Common myeloid progenitor, CD34-positive (primary cell): ENCODE measurements around the gene SLAMF6.
"Not testable (repeated sequence)": the region's sequence is repeated elsewhere in the genome, so short reads cannot be mapped to it uniquely, and the experiment has no call there.

Experiments
- CTCF ChIA-PET: fragments of 350-600 bp; sonication (Branson Sonifier 250); formaldehyde crosslinking; loops from one replicate; lab custom pipeline; 2021; ENCODE audit warnings: antibody characterized with exemption; lab: Charles Lee
- POLR2A ChIA-PET: fragments of 350-600 bp; sonication (Branson Sonifier 250); formaldehyde crosslinking; loops from one replicate; lab custom pipeline; 2021; ENCODE audit warnings: antibody characterized with exemption; lab: Charles Lee
- DNase-seq, 3 donors: peaks; one replicate each; pipeline versions ENCODE4 v3.0.0 to v3.0.0-alpha.2; 2013
- H3K27ac ChIP-seq, 2 experiments: 1 replicate in 1 of 2; 2 replicates in 1 of 2; pipeline ENCODE4 v1.7.0; 2013; ENCODE audit warnings: inconsistent platforms in 2 of 2, low read length in 2 of 2, mild to moderate bottlenecking in 2 of 2, low read depth in 1 of 2, moderate library complexity in 1 of 2; ENCODE audit not compliant: severe bottlenecking in 2 of 2, insufficient read depth in 1 of 2, poor library complexity in 1 of 2
- H3K27me3 ChIP-seq, 5 experiments: replicated peaks in 2 of 5; 1 replicate in 3 of 5; 2 replicates in 2 of 5; pipeline versions ENCODE4 v1.6.1 to v1.7.0; 2013; ENCODE audit warnings: low read length in 4 of 5, mild to moderate bottlenecking in 2 of 5, moderate library complexity in 2 of 5, inconsistent platforms in 1 of 5; ENCODE audit not compliant: insufficient read depth in 5 of 5, control insufficient read depth in 4 of 5
- H3K36me3 ChIP-seq, 4 experiments: 1 replicate in 2 of 4; 2 replicates in 2 of 4; pipeline versions ENCODE4 v1.6.1 to v1.7.0; 2013; ENCODE audit warnings: low read length in 3 of 4, control low read depth in 1 of 4, mild to moderate bottlenecking in 1 of 4; ENCODE audit not compliant: control insufficient read depth in 4 of 4, insufficient read depth in 4 of 4
- H3K4me1 ChIP-seq, 4 experiments: 1 replicate in 3 of 4; 2 replicates in 1 of 4; pipeline versions ENCODE4 v1.6.1 to v1.7.1; 2013; ENCODE audit warnings: low read length in 3 of 4, mild to moderate bottlenecking in 3 of 4, control low read depth in 1 of 4, inconsistent platforms in 1 of 4, moderate library complexity in 1 of 4; ENCODE audit not compliant: control insufficient read depth in 4 of 4, insufficient read depth in 4 of 4; ENCODE audit errors: control extremely low read depth in 1 of 4
- H3K4me3 ChIP-seq, 7 experiments: 1 replicate in 4 of 7; 2 replicates in 3 of 7; pipeline versions ENCODE4 v1.5.1 to v1.7.0; 2013; ENCODE audit warnings: mild to moderate bottlenecking in 7 of 7, low read length in 6 of 7, moderate library complexity in 6 of 7, inconsistent platforms in 2 of 7, low read depth in 2 of 7, control low read depth in 1 of 7; ENCODE audit not compliant: insufficient read depth in 4 of 7, control insufficient read depth in 1 of 7; ENCODE audit errors: extremely low read depth in 1 of 7
- H3K9me3 ChIP-seq, 5 experiments: 1 replicate in 4 of 5; 2 replicates in 1 of 5; pipeline versions ENCODE4 v1.6.1 to v1.7.1; 2013; ENCODE audit warnings: low read length in 4 of 5, mild to moderate bottlenecking in 2 of 5, inconsistent platforms in 1 of 5, low read depth in 1 of 5, moderate library complexity in 1 of 5; ENCODE audit not compliant: control insufficient read depth in 4 of 5, insufficient read depth in 2 of 5; ENCODE audit errors: control extremely low read depth in 1 of 5
- WGBS: methylation state at CpG from one replicate; pipeline ENCODE4 v1.1.5; 2013; ENCODE audit not compliant: insufficient coverage; 5-methylcytosine and 5-hydroxymethylcytosine counted together

The SLAMF6 gene

DNA sequence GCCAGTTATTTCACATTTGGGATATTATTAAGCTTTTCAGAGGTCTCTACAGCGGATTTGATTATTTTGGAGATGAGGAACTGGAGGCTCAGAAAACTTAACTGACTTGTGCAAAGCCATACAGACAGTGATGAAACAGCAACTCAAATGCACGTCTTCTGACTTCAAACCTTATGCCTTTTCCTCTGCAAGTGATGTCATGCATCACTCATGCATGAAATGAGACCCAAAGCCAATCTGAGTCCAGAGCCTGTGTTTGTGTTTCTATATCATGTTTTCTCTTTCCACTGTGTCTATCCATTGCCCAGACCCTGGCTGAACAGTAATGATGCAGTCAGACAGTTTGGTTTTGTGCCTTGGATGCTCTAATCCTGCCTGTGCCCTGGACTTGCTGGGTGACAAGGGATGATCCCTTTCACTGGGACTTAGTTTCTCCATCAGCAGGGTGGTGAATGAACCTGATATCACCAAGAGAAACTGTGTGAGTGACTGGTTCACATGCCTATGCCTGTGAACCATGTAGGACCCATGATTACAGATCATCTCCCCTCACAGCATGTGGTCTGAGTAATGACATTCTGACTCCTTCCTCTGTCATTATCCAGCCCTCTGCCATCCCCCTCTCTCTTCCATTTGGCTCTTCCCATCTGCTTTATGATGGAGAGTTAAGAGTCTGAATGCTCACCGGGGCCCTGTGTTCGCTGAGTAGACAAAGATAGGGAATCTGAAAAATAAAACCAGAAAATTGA is 33.4 kb downstream of the SLAMF6 start:
- Histone ChIP-seq H3K4me3 (no peak overlapping the region), H3K36me3 (no peaks in the 10 kb centered on the region), H3K4me1 (peaks cover 0 to 8% (median 2%) of the 10 kb centered on the region in 4 experiments), H3K9me3 (no peaks in the 10 kb centered on the region), H3K27me3 (no peaks in the 10 kb centered on the region), H3K27ac (no peak overlapping the region)
- POLR2A ChIA-PET, result no interaction called here
- no peak for DNase-seq
- CTCF ChIA-PET, result interaction anchor here (1.2 kb wide), 1 partner anchor 40 kb away, joined by 3 read pairs; no protein-coding TSS in a partner anchor
- WGBS, result 100% methylated on average over 2 of the region's 4 CpGs

DNA sequence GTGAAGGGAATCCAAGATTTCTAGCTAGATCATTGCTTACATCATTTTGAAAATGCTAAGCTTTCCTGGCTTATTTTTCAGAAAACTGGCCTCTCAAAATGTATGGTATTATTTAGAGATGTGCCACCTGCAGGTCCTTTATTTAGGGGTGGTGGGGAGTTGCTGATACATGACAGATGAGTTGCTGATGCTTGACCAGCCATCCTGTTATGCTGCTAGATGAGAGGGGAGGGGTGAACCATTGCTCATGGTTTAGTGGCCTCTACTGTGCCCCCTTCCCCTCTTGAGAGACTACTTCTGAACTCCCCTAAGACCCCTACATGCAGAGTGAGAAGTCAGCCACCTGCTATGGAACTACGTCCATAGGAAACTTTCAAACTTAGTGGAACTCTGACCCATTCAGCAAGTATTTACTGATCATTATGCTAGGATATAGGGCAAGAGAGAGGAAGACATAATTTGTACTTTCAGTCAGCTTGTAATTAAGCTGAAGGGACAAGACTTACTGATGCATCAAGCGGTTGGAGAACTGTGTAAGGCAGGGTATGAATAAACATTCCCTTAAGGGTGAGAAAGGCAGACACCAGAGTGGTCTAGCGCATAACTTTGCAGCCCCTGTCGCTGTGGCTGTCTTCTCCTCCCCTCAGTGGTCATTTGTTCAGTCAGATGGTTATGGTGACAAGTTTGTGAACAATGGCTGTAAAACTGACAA is 34.6 kb downstream of the SLAMF6 start:
- WGBS, result 98% methylated on average over 4 of the region's 4 CpGs
- no peak for DNase-seq
- H3K27me3 ChIP-seq, result no peaks in the 10 kb centered on the region
- H3K36me3 ChIP-seq, result no peaks in the 10 kb centered on the region
- no peak overlapping the region for H3K27ac ChIP-seq
- H3K4me1 ChIP-seq, result peaks cover 0 to 8% (median 2%) of the 10 kb centered on the region in 4 experiments
- H3K4me3 ChIP-seq, result no peak overlapping the region
- CTCF ChIA-PET, result interaction anchor here (0.9 to 1.2 kb wide), 2 partner anchors 25 to 41 kb away, joined by 3 read pairs; no protein-coding TSS in a partner anchor
- POLR2A ChIA-PET, result no interaction called here
- no peaks in the 10 kb centered on the region for H3K9me3 ChIP-seq

DNA sequence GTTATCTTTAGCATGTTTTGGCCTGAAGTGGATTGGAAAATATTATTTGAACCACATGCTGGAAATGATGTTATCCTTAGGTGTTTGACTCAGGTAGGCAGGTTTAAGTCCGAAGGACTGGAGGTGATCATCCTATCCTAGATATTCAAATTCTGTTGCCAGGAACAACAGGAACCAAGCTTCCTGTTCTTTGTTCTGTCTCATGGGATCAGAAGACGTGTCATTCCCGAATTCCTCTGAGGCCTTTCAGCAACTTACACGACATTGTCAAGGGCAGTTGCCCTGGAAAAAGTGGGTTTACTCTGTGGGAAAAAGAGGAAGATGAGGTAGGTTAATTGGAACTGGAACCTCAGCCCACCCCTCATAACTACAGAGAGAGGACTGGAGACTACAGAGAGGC is 36.6 kb downstream of the SLAMF6 start:
- Histone ChIP-seq H3K27me3 (no peaks in the 10 kb centered on the region), H3K4me1 (no peaks in the 10 kb centered on the region), H3K4me3 (no peak overlapping the region), H3K36me3 (no peaks in the 10 kb centered on the region), H3K27ac (no peak overlapping the region), H3K9me3 (no peaks in the 10 kb centered on the region)
- no peak for DNase-seq
- WGBS, result 100% methylated on average over 1 of the region's 4 CpGs
- POLR2A ChIA-PET, result no interaction called here
- CTCF ChIA-PET, result no interaction called here

DNA sequence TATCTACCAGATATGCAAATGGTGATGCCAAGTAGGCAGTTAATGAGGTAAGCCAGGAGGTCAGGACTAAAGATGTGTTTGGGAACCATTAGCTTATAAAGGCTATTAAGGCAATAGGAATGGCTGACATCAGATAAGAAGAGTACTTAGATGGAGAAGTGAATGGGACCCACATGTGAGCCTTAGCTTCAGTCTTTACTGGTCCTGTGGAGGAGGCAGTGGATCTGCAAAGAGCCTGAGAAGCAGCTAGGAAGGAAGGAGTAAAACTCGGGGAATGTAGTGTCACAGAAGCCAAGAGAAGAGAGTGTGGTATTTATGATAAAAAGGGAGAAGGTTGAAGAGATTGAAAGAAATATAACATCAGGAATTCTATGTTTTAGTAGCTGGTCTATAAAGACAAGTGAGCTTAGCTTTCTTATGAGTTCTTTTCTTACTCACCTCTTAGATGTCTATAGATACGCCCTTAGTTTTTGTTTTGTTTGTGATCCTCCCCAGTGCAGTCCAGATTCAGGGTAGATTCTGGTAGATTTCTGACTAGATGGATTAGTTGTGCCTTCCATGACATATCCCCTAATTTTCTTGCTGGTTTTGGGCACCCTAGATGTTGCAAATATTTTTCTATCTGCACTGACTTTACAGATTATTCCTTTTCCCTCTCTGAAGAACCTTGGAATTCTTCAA is 39.4 kb downstream of the SLAMF6 start:
- H3K27me3 ChIP-seq, result no peaks in the 10 kb centered on the region
- H3K36me3 ChIP-seq, result no peaks in the 10 kb centered on the region
- H3K4me3 ChIP-seq, result no peak overlapping the region
- no peak overlapping the region for H3K27ac ChIP-seq
- WGBS, result 100% methylated on average over 2 of the region's 2 CpGs
- peaks cover 0 to 7% (median 2%) of the 10 kb centered on the region in 5 experiments for H3K9me3 ChIP-seq
- no peaks in the 10 kb centered on the region for H3K4me1 ChIP-seq
- ChIA-PET CTCF (interaction anchor here (0.9 to 1.4 kb wide), 5 partner anchors 9 to 91 kb away, joined by 3 read pairs; no protein-coding TSS in a partner anchor), POLR2A (no interaction called here)
- no peak for DNase-seq

DNA sequence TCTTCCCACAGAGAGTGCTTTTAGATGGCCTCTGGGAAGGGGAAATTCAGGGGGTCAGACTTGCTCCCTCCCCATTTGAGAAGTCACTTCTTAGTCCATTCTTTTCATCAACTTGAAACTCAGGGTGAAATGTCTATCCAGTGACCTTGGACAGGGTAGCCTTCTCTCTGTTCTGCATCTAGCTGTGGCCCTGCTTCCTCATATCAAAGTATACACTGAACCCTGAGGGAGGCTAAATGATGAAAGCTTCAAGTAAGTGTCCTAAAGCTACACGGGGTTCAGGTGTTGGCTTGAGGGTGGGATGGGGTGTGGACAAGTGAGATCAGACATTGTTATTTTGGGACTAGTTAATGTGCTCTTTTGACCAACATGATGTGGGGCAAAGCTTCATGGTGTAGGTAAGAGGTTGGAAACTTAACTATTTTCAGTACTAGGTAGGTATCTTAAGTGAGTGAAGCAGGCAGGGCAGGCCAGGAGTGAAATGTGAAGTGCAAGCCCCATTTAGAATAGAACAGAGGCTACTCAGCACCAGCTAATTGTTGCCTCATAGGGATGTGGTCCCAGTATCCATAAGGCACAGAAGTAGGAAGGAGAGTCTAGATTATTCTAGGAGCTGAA is 41.0 kb downstream of the SLAMF6 start:
- Histone ChIP-seq H3K9me3 (peaks cover 0 to 7% (median 2%) of the 10 kb centered on the region in 5 experiments), H3K27ac (no peak overlapping the region), H3K4me3 (no peak overlapping the region), H3K4me1 (no peaks in the 10 kb centered on the region), H3K27me3 (no peaks in the 10 kb centered on the region), H3K36me3 (no peaks in the 10 kb centered on the region)
- no peak for DNase-seq
- CTCF ChIA-PET, result interaction anchor here (1.4 kb wide), 1 partner anchor 20 kb away, joined by 3 read pairs; no protein-coding TSS in a partner anchor
- POLR2A ChIA-PET, result no interaction called here
- 100% methylated on average over 1 of the region's 1 CpG for WGBS

DNA sequence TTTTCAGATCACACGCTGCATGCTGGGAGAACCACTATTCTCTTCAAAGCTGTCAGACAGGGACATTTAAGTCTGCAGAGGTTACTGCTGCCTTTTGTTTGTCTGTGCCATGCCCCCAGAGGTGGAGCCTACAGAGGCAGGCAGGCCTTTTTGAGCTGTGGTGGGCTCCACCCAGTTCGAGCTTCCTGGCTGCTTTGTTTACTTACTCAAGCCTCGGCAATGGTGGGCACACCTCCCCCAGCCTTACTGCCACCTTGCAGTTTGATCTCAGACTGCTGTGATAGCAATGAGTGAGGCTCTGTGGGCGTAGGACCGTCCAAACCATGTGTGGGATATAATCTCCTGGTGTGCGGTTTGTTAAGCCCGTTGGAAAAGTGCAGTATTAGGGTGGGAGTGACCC is 42.3 kb downstream of the SLAMF6 start:
- 100% methylated on average over 2 of the region's 7 CpGs for WGBS

More for the DNA sequence above, 42.3 kb downstream of the SLAMF6 start:
- H3K27ac ChIP-seq, H3K27me3 ChIP-seq, H3K4me1 ChIP-seq, H3K4me3 ChIP-seq, POLR2A ChIA-PET, H3K9me3 ChIP-seq, CTCF ChIA-PET, DNase-seq, H3K36me3 ChIP-seq: not testable (repeated sequence)
